GM12892 (cell line): ENCODE data around the gene FAM228B.

Experiments
- POLR2A ChIP-seq: IDR thresholded peaks from 2 replicates; pipeline ENCODE4 v1.6.1; 2011; ENCODE audit warnings: low read depth, low read length, control low read depth
- POLR2AphosphoS5 ChIP-seq: IDR thresholded peaks from 2 replicates; pipeline ENCODE4 v1.6.1; 2011; ENCODE audit warnings: low read depth, low read length, control low read depth

- TF ChIP-seq POLR2AphosphoS5 (no peak), POLR2A (no peak)
These were observed 1.8 kb upstream of the FAM228B start for GRCh38 chr2:24121469-24121868.
